ENCODE measurements around the gene PSMA4. TPM values are rescaled to one million over a fixed set of nuclear protein-coding genes. Genes with fewer than 3 reads are reported as not detected.

Gene PSMA4
- total RNA-seq, 2 donors from 2014 or later, result 66.2 to 97.5 TPM

DNA sequence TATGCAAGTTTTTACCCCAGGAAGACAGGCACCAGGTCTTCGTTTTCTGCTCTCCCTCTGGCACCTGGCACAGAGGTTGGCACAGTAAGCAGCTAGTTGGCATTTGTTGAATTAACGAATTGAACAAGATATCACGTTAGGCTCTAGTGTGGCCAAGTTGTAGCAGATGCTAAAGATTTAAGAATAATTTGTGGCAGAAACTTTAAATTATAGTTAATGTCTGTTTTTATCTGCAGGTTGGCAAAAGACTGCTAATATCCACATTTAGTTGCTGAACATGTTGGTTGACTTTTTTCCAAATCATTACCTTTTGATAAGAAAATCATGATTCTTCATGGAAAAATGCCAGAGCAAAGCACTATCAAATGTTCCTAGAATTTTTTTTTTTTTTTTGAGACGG lies 33.2 kb downstream of the PSMA4 start:
- Histone ChIP-seq H3K27me3 (replicated peaks; ENCODE audit: insufficient read depth) (no peaks in the 10 kb centered on the region), H3K9me3 (no peaks in the 10 kb centered on the region), H3K36me3 (no peaks in the 10 kb centered on the region), H3K27ac (no peak overlapping the region), H3K4me3 (no peak overlapping the region), H3K4me1 (ENCODE audit: control insufficient read depth in 1 of 2, low read depth in 2 of 2) (no peaks in the 10 kb centered on the region)
- TF ChIP-seq, protein P1, sequence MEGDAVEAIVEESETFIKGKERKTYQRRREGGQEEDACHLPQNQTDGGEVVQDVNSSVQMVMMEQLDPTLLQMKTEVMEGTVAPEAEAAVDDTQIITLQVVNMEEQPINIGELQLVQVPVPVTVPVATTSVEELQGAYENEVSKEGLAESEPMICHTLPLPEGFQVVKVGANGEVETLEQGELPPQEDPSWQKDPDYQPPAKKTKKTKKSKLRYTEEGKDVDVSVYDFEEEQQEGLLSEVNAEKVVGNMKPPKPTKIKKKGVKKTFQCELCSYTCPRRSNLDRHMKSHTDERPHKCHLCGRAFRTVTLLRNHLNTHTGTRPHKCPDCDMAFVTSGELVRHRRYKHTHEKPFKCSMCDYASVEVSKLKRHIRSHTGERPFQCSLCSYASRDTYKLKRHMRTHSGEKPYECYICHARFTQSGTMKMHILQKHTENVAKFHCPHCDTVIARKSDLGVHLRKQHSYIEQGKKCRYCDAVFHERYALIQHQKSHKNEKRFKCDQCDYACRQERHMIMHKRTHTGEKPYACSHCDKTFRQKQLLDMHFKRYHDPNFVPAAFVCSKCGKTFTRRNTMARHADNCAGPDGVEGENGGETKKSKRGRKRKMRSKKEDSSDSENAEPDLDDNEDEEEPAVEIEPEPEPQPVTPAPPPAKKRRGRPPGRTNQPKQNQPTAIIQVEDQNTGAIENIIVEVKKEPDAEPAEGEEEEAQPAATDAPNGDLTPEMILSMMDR (IDR thresholded peaks at IDR 0.05), result no peak
- ATAC-seq (ENCODE audit: insufficient number of reproducible peaks, low FRiP score, low read depth) (no peak), DNase-seq (ENCODE audit: low spot score) (no peak)

DNA sequence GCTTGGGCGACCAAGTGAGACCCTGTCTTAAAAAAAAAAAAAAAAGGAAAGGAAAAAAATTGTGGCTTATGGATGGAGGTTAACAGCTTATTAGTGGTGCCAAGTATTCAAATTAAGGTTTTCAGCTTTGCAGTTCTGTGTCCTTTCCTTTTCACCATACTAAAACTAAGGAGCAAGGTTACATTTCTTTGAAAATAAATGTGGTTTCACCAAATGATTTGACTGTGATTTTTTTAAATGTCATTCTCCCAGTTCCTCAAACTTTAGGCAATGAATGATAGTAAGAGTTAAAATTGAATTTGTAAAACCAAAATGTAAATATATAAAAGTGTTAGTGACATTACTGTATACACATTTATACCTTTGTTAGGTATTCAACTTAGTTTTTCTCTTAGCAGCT lies 34.7 kb downstream of the PSMA4 start:
- no peaks in the 10 kb centered on the region for H3K36me3 ChIP-seq
- TF ChIP-seq, protein P1 (IDR thresholded peaks at IDR 0.05), result no peak
- H3K27me3 ChIP-seq (replicated peaks; ENCODE audit: insufficient read depth), result no peaks in the 10 kb centered on the region
- no peak overlapping the region for H3K4me3 ChIP-seq
- ATAC-seq (ENCODE audit: insufficient number of reproducible peaks, low FRiP score, low read depth) (no peak), DNase-seq (ENCODE audit: low spot score) (no peak)
- H3K4me1 ChIP-seq (ENCODE audit: control insufficient read depth in 1 of 2, low read depth in 2 of 2), result no peaks in the 10 kb centered on the region
- no peak overlapping the region for H3K27ac ChIP-seq
- no peaks in the 10 kb centered on the region for H3K9me3 ChIP-seq

DNA sequence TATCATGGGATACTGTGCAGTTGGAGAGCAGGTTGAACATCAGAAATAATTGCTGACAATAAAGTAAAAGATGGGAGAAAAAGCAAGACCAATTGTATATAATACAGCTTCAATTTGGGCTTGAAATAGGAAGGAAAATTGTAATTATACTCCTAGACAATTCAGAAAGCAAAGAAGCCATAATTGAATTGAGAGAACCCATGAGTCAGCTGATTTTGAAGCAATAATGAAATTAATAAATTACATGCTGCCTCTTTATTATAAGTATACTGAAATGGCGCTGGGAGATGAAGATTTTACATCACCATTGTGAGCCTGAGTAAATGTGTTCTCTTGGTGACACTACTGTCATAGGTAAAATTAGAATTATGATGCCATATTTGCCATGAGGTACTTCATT lies 57.3 kb downstream of the PSMA4 start:
- H3K27me3 ChIP-seq (replicated peaks; ENCODE audit: insufficient read depth), result no peaks in the 10 kb centered on the region
- DNase-seq (ENCODE audit: low spot score) (no peak), ATAC-seq (ENCODE audit: insufficient number of reproducible peaks, low FRiP score, low read depth) (no peak)

DNA sequence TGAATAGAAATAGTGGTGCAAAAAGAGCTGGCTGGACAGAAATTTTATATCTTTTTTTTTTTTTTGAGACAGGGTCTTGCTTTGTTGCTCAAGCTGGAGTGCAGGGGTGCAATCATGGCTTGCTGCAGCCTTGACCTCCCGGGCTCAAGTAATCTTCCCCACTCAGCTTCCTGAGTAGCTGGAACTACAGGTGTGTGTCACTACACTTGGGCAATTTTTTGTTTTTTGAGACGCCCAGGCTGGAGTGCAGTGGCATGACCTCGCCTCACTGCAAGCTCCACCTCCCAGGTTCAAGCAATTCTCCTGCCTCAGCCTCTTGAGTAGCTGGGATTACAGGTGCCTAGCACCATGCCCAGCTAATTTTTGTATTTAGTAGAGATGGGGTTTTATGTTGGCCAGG lies 58.1 kb downstream of the PSMA4 start:
- ATAC-seq (ENCODE audit: insufficient number of reproducible peaks, low FRiP score, low read depth) (no peak), DNase-seq (ENCODE audit: low spot score) (no peak)
- no peaks in the 10 kb centered on the region for H3K4me1 ChIP-seq (ENCODE audit: control insufficient read depth in 1 of 2, low read depth in 2 of 2)
- H3K4me3 ChIP-seq, result no peak overlapping the region
- H3K27me3 ChIP-seq (replicated peaks; ENCODE audit: insufficient read depth), result no peaks in the 10 kb centered on the region
- TF ChIP-seq, protein P1 (IDR thresholded peaks at IDR 0.05), result no peak
- no peak overlapping the region for H3K27ac ChIP-seq
- no peaks in the 10 kb centered on the region for H3K9me3 ChIP-seq
- no peaks in the 10 kb centered on the region for H3K36me3 ChIP-seq

More for the DNA sequence above, 57.3 kb downstream of the PSMA4 start:
- H3K36me3 ChIP-seq, result no peaks in the 10 kb centered on the region
- TF ChIP-seq, protein P1 (IDR thresholded peaks at IDR 0.05), result no peak
- H3K9me3 ChIP-seq, result no peaks in the 10 kb centered on the region
- no peaks in the 10 kb centered on the region for H3K4me1 ChIP-seq (ENCODE audit: control insufficient read depth in 1 of 2, low read depth in 2 of 2)
- H3K27ac ChIP-seq, result no peak overlapping the region
- H3K4me3 ChIP-seq, result no peak overlapping the region

DNA sequence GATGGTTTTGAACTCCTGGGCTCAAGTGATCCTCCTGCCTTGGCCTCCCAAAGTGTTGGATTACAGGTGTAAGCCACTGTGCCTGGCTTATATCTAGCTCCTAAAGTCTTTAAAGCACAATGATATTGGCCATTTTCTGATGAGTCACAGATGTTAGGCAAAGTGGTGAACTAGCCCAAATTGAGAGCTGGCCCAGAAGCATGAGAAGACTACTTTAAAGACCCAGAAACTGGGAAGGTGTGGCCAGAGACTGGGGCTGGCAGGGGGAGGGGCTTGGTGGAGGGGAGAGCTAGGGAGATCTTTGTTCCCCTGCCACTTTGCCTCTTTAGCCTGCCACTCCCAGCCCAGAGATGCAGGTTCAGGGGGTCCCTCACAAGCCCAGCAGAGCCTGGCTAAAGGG lies 58.9 kb downstream of the PSMA4 start:
- H3K4me3 ChIP-seq, result no peak overlapping the region
- DNase-seq (ENCODE audit: low spot score) (no peak), ATAC-seq (ENCODE audit: insufficient number of reproducible peaks, low FRiP score, low read depth) (no peak)
- no peaks in the 10 kb centered on the region for H3K27me3 ChIP-seq (replicated peaks; ENCODE audit: insufficient read depth)
- no peaks in the 10 kb centered on the region for H3K36me3 ChIP-seq
- no peak overlapping the region for H3K27ac ChIP-seq
- no peaks in the 10 kb centered on the region for H3K9me3 ChIP-seq
- TF ChIP-seq, protein P1 (IDR thresholded peaks at IDR 0.05), result no peak
- no peaks in the 10 kb centered on the region for H3K4me1 ChIP-seq (ENCODE audit: control insufficient read depth in 1 of 2, low read depth in 2 of 2)

Other genes with a start within 250 kb of the PSMA4 start
- 10 to 100 TPM; 41.6 to 74.2 TPM for gene SKIC8, start 240.8 kb upstream of the PSMA4 start, total RNA-seq
- gene CRABP1, start 200.1 kb upstream of the PSMA4 start, total RNA-seq, result 1 to 10 TPM in 1 of 2 donors, not detected in 1; 5.1 TPM
- 10 to 100 TPM; 16.5 to 35.6 TPM for gene IREB2, start 102.2 kb upstream of the PSMA4 start, total RNA-seq
- gene HYKK, start 32.9 kb upstream of the PSMA4 start, total RNA-seq, result 1 to 10 TPM; 6.4 to 6.8 TPM
- gene CHRNA5, start 25.1 kb downstream of the PSMA4 start, total RNA-seq, result 1 to 10 TPM in 1 of 2 donors, under 1 TPM in 1; 0.27 to 1.6 TPM
- gene CHRNA3, start 80.6 kb downstream of the PSMA4 start, total RNA-seq, result not detected
- not detected for gene CHRNB4, start 100.8 kb downstream of the PSMA4 start, total RNA-seq

All from thoracic aorta (tissue), 2 donors.